WTC11 (cell line): ENCODE results near the gene MTA1. TPM values are rescaled to one million over a fixed set of nuclear protein-coding genes. Genes with fewer than 3 reads are reported as not detected.
A peak's percentile ranks its signal among the peaks of the same experiment; 100 is the strongest.

Source experiments
- ATAC-seq: fragments of 200-7000 bp; cut with Tn5 transposase; 2 replicates; pipeline ENCODE4 v1.10.0; 2021; ENCODE audit warnings: mild to moderate bottlenecking, moderate library complexity
- CTCF ChIA-PET: fragments of 300-600 bp; sonication (Branson Sonifier 250); formaldehyde crosslinking; loops from one replicate; lab custom pipeline; 2021; ENCODE audit warnings: antibody characterized with exemption; lab: Charles Lee
- POLR2A ChIA-PET: fragments of 350-600 bp; sonication (Branson Sonifier 250); formaldehyde crosslinking; loops from one replicate; lab custom pipeline; 2021; ENCODE audit warnings: antibody characterized with exemption; lab: Charles Lee
- DNase-seq: peaks from one replicate; pipeline ENCODE4 v3.0.0; 2021; ENCODE audit warnings: low spot score
- H3K27ac Mint-ChIP-seq: 2 replicates; pipeline ENCODE4 v1.8.0; 2021; ENCODE audit warnings: mixed read lengths
- H3K27me3 Mint-ChIP-seq: 2 replicates; pipeline ENCODE4 v1.8.0; 2021; ENCODE audit warnings: low read depth, mild to moderate bottlenecking, moderate library complexity, mixed read lengths
- H3K36me3 Mint-ChIP-seq: 2 replicates; pipeline ENCODE4 v1.8.0; 2021; ENCODE audit warnings: mixed read lengths
- H3K4me1 Mint-ChIP-seq: 2 replicates; pipeline ENCODE4 v1.8.0; 2022; ENCODE audit warnings: mixed read lengths
- H3K4me3 Mint-ChIP-seq: 2 replicates; pipeline ENCODE4 v1.8.0; 2021; ENCODE audit warnings: mild to moderate bottlenecking, moderate library complexity, mixed read lengths
- H3K9me3 Mint-ChIP-seq: 2 replicates; pipeline ENCODE4 v1.8.0; 2021; ENCODE audit warnings: mixed read lengths
- ARID4B ChIP-seq: sonication (generic); formaldehyde crosslinking; IDR thresholded peaks from 2 replicates; pipeline ENCODE4 v1.8.0; 2023; ENCODE audit warnings: missing genetic modification reagents, mild to moderate bottlenecking, borderline replicate concordance
- CTCF ChIP-seq: fragments of 200-600 bp; IDR thresholded peaks from 2 replicates; pipeline ENCODE4 v1.8.0; 2022; ENCODE audit warnings: antibody characterized with exemption
- E2F5 ChIP-seq: sonication (generic); formaldehyde crosslinking; IDR thresholded peaks from 2 replicates; pipeline ENCODE4 v1.8.1; 2022; ENCODE audit warnings: mild to moderate bottlenecking, moderate library complexity, missing genetic modification reagents
- EMX1 ChIP-seq: fragments of 250-450 bp; sonication (Bioruptor Pico); IDR thresholded peaks from 2 replicates; pipeline ENCODE4 v1.8.0; 2021; ENCODE audit warnings: mild to moderate bottlenecking
- MYBL2 ChIP-seq: sonication (generic); formaldehyde crosslinking; IDR thresholded peaks from 2 replicates; pipeline ENCODE4 v1.8.1; 2023; ENCODE audit warnings: mild to moderate bottlenecking, moderate library complexity, missing genetic modification reagents
- SP1 ChIP-seq: sonication (generic); formaldehyde crosslinking; conservative IDR thresholded peaks from 2 replicates; pipeline ENCODE4 v1.8.1; 2022; ENCODE audit warnings: missing genetic modification reagents
- STAT6 ChIP-seq: sonication (generic); formaldehyde crosslinking; conservative IDR thresholded peaks from 2 replicates; pipeline ENCODE4 v1.8.1; 2023; ENCODE audit warnings: mild to moderate bottlenecking, low read depth, missing genetic modification reagents, moderate library complexity
- ZNF219 ChIP-seq: sonication (generic); formaldehyde crosslinking; IDR thresholded peaks from 2 replicates; pipeline ENCODE4 v1.8.0; 2023; ENCODE audit warnings: missing genetic modification reagents, mild to moderate bottlenecking, borderline replicate concordance
- ZNF263 ChIP-seq: sonication (generic); formaldehyde crosslinking; IDR thresholded peaks from 2 replicates; pipeline ENCODE4 v1.8.1; 2022; ENCODE audit warnings: low read depth, mild to moderate bottlenecking, moderate library complexity, missing genetic modification reagents
- ZNF416 ChIP-seq: fragments of 250-450 bp; sonication (Bioruptor Pico); IDR thresholded peaks from 2 replicates; pipeline ENCODE4 v1.9.0; 2021; ENCODE audit warnings: mild to moderate bottlenecking, inconsistent platforms
- ZNF423 ChIP-seq: fragments of 250-450 bp; sonication (Bioruptor Pico); IDR thresholded peaks from 2 replicates; pipeline ENCODE4 v2.1.2; 2022; ENCODE audit warnings: mild to moderate bottlenecking, moderate library complexity
- total RNA-seq: library from RNA; stranded (reverse); gene quantifications from 3 replicates; pipeline ENCODE4 v1.2.3, GENCODE V29; 2021
- TF ChIP-seq, protein P1 (sequence below): sonication (generic); formaldehyde crosslinking; IDR thresholded peaks from 2 replicates; pipeline ENCODE4 v1.8.1; 2022; ENCODE audit warnings: low read depth, mild to moderate bottlenecking, moderate library complexity, missing genetic modification reagents, borderline replicate concordance
- TF ChIP-seq, protein P2 (sequence below): sonication (generic); formaldehyde crosslinking; IDR thresholded peaks from 2 replicates; pipeline ENCODE4 v1.8.1; 2023; ENCODE audit warnings: mild to moderate bottlenecking, moderate library complexity, missing genetic modification reagents

MTA1 gene
- total RNA-seq, 1 experiment from 2014 or later = 279 TPM

DNA sequence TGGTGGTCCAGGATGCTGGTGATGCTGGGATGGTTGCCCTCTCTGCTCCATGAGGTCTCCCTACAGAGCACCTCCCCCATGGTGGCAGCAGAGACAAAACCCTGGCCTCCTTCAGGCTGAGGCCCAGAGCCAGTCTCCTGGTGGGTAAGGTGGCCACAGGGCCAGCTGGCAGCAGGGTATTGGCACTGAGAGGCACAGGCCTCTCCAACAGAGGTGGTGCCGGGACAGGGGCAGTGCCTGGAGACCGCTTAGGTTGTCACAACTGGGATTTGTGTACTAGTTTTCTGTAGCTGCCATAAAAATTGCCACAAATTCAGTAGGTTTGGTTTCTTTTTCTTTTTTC lies 6.1 kb upstream of the MTA1 start:
- Mint-ChIP-seq H3K27me3 (peaks cover 77% of the 10 kb centered on the region), H3K4me1 (peaks cover 15% of the 10 kb centered on the region), H3K27ac (no peak overlapping the region), H3K36me3 (peaks cover 11% of the 10 kb centered on the region), H3K4me3 (no peak overlapping the region; the same call in 1 of the 2 replicates), H3K9me3 (no peaks in the 10 kb centered on the region)
- no peak for TF ChIP-seq ZNF219 (CRISPR knock-in tag)
- no peak for TF ChIP-seq EMX1 (CRISPR knock-in tag)
- no peak for TF ChIP-seq E2F5 (CRISPR knock-in tag)
- TF ChIP-seq ZNF423 (CRISPR knock-in tag) = no peak
- TF ChIP-seq ZNF416 (CRISPR knock-in tag) = no peak
- POLR2A ChIA-PET = no interaction called here
- CTCF ChIA-PET = interaction anchor here (0.9 to 1.0 kb wide), 2 partner anchors 67 to 76 kb away, joined by 4 read pairs; no protein-coding TSS in a partner anchor
- no peak for ATAC-seq
- no peak for DNase-seq

GRCh38 chr14:105414456-105415371 lies 4.9 kb upstream of the MTA1 start:
- DNase-seq = peak; percentile 75
- POLR2A ChIA-PET = no interaction called here
- no peaks in the 10 kb centered on the region for H3K9me3 Mint-ChIP-seq
- no peak overlapping the region for H3K27ac Mint-ChIP-seq
- ATAC-seq = peak; percentile 52
- peaks cover 11% of the 10 kb centered on the region for H3K4me1 Mint-ChIP-seq
- H3K27me3 Mint-ChIP-seq = peaks cover 70% of the 10 kb centered on the region
- H3K36me3 Mint-ChIP-seq = peaks cover 11% of the 10 kb centered on the region
- CTCF ChIA-PET = interaction anchor here (0.6 to 1.0 kb wide), 3 partner anchors 66 to 69 kb away, joined by 3 to 4 read pairs (median 3); no protein-coding TSS in a partner anchor
- TF ChIP-seq, protein P1, sequence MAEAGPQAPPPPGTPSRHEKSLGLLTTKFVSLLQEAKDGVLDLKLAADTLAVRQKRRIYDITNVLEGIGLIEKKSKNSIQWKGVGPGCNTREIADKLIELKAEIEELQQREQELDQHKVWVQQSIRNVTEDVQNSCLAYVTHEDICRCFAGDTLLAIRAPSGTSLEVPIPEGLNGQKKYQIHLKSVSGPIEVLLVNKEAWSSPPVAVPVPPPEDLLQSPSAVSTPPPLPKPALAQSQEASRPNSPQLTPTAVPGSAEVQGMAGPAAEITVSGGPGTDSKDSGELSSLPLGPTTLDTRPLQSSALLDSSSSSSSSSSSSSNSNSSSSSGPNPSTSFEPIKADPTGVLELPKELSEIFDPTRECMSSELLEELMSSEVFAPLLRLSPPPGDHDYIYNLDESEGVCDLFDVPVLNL = no peak
- TF ChIP-seq E2F5 (CRISPR knock-in tag) (peak; percentile 61; the same call in 1 of the 2 replicates), ZNF263 (0 out of 2 replicates have a peak, but pooled peaks have one; percentile 9), CTCF (peak; percentile 36; the same call in 1 of the 2 replicates), SP1 (CRISPR knock-in tag) (peak; percentile 62; the same call in 1 of the 2 replicates), STAT6 (0 out of 2 replicates have a peak, but pooled peaks have one; percentile 33), ARID4B (CRISPR knock-in tag) (0 out of 2 replicates have a peak, but pooled peaks have one; percentile 38), ZNF416 (CRISPR knock-in tag) (no peak), MYBL2 (CRISPR knock-in tag) (no peak)
- TF ChIP-seq, protein P2, sequence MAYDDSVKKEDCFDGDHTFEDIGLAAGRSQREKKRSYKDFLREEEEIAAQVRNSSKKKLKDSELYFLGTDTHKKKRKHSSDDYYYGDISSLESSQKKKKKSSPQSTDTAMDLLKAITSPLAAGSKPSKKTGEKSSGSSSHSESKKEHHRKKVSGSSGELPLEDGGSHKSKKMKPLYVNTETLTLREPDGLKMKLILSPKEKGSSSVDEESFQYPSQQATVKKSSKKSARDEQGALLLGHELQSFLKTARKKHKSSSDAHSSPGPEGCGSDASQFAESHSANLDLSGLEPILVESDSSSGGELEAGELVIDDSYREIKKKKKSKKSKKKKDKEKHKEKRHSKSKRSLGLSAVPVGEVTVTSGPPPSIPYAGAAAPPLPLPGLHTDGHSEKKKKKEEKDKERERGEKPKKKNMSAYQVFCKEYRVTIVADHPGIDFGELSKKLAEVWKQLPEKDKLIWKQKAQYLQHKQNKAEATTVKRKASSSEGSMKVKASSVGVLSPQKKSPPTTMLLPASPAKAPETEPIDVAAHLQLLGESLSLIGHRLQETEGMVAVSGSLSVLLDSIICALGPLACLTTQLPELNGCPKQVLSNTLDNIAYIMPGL (CRISPR knock-in tag) = peak; percentile 81
- H3K4me3 Mint-ChIP-seq = peak overlapping the region; percentile 68
